Measurements from ENCODE around the gene DEFB113.

- no peak for TF ChIP-seq RAD21 (IDR thresholded peaks at IDR 0.05; ENCODE audit: insufficient read depth, low read depth, low read length)
- TF ChIP-seq USF2 (IDR thresholded peaks at IDR 0.05; ENCODE audit: borderline replicate concordance, low read depth, low read length): no peak
- no peak for TF ChIP-seq ZNF24 (IDR thresholded peaks at IDR 0.05)
- TF ChIP-seq BHLHE40 (IDR thresholded peaks at IDR 0.05; ENCODE audit: borderline replicate concordance in 1 of 2, low read depth in 2 of 2, low read length in 1 of 2): no peak
Measured at GRCh38 chr6:49964064-49964463, 5.4 kb downstream of the DEFB113 start, which contains the start of gene DEFB114.

All from GM12878 (cell line).